GM13976 (cell line): ENCODE data around the gene RAD51B.

ENCODE experiments used
- DNase-seq: peaks from one replicate; pipeline ENCODE4 v3.0.0; 2012; ENCODE audit warnings: low spot score
- in situ Hi-C: fragments of 300-500 bp; cut with MboI; formaldehyde crosslinking; loops from one replicate; pipeline ENCODE4 v1.12.0; 2022; ENCODE audit warnings: low sequenced_read_pairs, mixed read lengths, inconsistent platforms; ENCODE audit not compliant: unreplicated experiment
- TF ChIP-seq, protein P1 (sequence below): IDR thresholded peaks from 2 replicates; pipeline ENCODE4 v1.5.1; 2012; ENCODE audit warnings: borderline replicate concordance, mild to moderate bottlenecking; ENCODE audit not compliant: insufficient read depth; ENCODE audit errors: extremely low read depth, missing control alignments, control extremely low read depth

Gene RAD51B

GRCh38 chr14:68756734-68757133 is 937.2 kb downstream of the RAD51B start:
- TF ChIP-seq, protein P1, sequence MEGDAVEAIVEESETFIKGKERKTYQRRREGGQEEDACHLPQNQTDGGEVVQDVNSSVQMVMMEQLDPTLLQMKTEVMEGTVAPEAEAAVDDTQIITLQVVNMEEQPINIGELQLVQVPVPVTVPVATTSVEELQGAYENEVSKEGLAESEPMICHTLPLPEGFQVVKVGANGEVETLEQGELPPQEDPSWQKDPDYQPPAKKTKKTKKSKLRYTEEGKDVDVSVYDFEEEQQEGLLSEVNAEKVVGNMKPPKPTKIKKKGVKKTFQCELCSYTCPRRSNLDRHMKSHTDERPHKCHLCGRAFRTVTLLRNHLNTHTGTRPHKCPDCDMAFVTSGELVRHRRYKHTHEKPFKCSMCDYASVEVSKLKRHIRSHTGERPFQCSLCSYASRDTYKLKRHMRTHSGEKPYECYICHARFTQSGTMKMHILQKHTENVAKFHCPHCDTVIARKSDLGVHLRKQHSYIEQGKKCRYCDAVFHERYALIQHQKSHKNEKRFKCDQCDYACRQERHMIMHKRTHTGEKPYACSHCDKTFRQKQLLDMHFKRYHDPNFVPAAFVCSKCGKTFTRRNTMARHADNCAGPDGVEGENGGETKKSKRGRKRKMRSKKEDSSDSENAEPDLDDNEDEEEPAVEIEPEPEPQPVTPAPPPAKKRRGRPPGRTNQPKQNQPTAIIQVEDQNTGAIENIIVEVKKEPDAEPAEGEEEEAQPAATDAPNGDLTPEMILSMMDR: no peak
- in situ Hi-C loops: no loop called here
- DNase-seq: no peak

DNA sequence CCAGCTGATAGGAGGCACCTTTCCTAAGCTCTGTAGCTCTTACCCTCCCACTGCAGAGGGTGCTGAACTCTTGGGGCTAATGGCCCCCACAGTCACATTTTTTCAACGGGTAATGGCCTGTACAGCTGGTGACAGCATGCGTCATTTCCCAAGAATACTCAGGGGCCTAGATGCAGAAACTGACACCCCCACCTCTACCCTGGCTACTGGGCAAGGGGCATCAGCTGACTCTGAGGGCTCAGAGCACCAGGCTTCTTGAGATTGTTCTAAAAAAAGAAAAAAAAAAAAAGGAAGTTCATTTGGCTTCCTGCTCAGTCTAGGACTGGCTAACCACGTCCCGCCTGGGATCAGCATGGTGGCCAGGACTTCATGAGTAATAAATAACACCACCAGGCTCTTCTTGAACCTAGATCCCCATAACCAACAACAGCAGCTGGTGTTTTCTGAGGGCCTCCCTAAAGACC is 938.1 kb downstream of the RAD51B start:
- DNase-seq: no peak
- TF ChIP-seq, protein P1: no peak
- in situ Hi-C loops: no loop called here

DNA sequence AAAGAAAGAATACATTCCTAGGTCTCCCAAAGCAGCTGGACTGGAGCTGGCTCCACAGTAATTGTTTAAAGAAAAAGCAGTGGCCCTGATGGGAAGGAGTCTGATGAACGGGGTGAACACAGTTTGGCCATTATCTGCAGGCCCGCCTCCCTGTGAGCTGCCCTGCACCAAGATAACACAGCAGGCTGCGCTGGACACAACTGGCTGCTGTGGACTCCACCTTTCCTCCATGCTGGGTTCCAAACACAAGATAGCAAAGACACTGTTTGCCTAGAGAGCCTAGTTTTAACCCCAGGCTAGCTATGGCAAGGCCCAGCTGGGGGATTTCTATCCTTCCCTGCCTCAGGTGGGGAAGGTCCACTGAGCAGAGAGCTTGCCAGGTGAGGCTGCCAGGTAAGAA is 938.7 kb downstream of the RAD51B start:
- in situ Hi-C loops: no loop called here
- no peak for DNase-seq
- TF ChIP-seq, protein P1: no peak

- in situ Hi-C loops: no loop called here
Measured at GRCh38 chr14:68759017-68759560, 939.5 kb downstream of the RAD51B start.

GRCh38 chr14:68759937-68760336 is 940.4 kb downstream of the RAD51B start:
- TF ChIP-seq, protein P1: no peak
- DNase-seq: no peak
- in situ Hi-C loops: no loop called here

More at GRCh38 chr14:68759017-68759560, 939.5 kb downstream of the RAD51B start:
- TF ChIP-seq, protein P1: no peak
- DNase-seq: no peak

- no peak for DNase-seq
- in situ Hi-C loops: no loop called here
- TF ChIP-seq, protein P1: no peak
Measured at GRCh38 chr14:68760761-68761160, 941.2 kb downstream of the RAD51B start.
